GM23338 (cell line): ENCODE data around the gene PPP1R7.

Experiments
- CREB1 ChIP-seq: fragments of 250-450 bp; sonication (Bioruptor Pico); IDR thresholded peaks from 2 replicates; pipeline ENCODE4 v1.5.0; 2020; ENCODE audit warnings: low read depth, mild to moderate bottlenecking, moderate library complexity
- EZH2 ChIP-seq: fragments of 200-600 bp; sonication (generic); IDR thresholded peaks from one replicate; pipeline ENCODE4 v1.8.0; 2017; ENCODE audit warnings: antibody characterized with exemption, mild to moderate bottlenecking, low read depth; ENCODE audit not compliant: unreplicated experiment
- POLR2AphosphoS5 ChIP-seq: IDR thresholded peaks from 2 replicates; pipeline ENCODE4 v1.6.1; 2016; ENCODE audit warnings: antibody characterized with exemption, low read depth
- TF ChIP-seq, protein P1 (sequence below), 2 experiments: fragments of 200-600 bp in 1 of 2; sonication (generic) in 1 of 2; conservative IDR thresholded peaks; 2 replicates each; pipeline versions ENCODE4 v1.5.1 to v1.6.1; 2016 to 2017; ENCODE audit warnings: antibody characterized with exemption in 2 of 2, low read depth in 2 of 2, mild to moderate bottlenecking in 2 of 2, moderate library complexity in 1 of 2
- TF ChIP-seq, protein P2 (sequence below): IDR thresholded peaks from one replicate; pipeline ENCODE4 v1.6.1; 2018; ENCODE audit warnings: antibody characterized with exemption; ENCODE audit not compliant: unreplicated experiment
- TF ChIP-seq, protein P3 (sequence below): IDR thresholded peaks from 2 replicates; pipeline ENCODE4 v1.6.1; 2016; ENCODE audit warnings: antibody characterized with exemption

- TF ChIP-seq EZH2 (no peak), CREB1 (no peak), POLR2AphosphoS5 (no peak)
- TF ChIP-seq, protein P1, sequence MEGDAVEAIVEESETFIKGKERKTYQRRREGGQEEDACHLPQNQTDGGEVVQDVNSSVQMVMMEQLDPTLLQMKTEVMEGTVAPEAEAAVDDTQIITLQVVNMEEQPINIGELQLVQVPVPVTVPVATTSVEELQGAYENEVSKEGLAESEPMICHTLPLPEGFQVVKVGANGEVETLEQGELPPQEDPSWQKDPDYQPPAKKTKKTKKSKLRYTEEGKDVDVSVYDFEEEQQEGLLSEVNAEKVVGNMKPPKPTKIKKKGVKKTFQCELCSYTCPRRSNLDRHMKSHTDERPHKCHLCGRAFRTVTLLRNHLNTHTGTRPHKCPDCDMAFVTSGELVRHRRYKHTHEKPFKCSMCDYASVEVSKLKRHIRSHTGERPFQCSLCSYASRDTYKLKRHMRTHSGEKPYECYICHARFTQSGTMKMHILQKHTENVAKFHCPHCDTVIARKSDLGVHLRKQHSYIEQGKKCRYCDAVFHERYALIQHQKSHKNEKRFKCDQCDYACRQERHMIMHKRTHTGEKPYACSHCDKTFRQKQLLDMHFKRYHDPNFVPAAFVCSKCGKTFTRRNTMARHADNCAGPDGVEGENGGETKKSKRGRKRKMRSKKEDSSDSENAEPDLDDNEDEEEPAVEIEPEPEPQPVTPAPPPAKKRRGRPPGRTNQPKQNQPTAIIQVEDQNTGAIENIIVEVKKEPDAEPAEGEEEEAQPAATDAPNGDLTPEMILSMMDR (conservative IDR thresholded peaks at IDR 0.05; ENCODE audit: low read depth in 2 of 2), result no peak
- TF ChIP-seq, protein P2, sequence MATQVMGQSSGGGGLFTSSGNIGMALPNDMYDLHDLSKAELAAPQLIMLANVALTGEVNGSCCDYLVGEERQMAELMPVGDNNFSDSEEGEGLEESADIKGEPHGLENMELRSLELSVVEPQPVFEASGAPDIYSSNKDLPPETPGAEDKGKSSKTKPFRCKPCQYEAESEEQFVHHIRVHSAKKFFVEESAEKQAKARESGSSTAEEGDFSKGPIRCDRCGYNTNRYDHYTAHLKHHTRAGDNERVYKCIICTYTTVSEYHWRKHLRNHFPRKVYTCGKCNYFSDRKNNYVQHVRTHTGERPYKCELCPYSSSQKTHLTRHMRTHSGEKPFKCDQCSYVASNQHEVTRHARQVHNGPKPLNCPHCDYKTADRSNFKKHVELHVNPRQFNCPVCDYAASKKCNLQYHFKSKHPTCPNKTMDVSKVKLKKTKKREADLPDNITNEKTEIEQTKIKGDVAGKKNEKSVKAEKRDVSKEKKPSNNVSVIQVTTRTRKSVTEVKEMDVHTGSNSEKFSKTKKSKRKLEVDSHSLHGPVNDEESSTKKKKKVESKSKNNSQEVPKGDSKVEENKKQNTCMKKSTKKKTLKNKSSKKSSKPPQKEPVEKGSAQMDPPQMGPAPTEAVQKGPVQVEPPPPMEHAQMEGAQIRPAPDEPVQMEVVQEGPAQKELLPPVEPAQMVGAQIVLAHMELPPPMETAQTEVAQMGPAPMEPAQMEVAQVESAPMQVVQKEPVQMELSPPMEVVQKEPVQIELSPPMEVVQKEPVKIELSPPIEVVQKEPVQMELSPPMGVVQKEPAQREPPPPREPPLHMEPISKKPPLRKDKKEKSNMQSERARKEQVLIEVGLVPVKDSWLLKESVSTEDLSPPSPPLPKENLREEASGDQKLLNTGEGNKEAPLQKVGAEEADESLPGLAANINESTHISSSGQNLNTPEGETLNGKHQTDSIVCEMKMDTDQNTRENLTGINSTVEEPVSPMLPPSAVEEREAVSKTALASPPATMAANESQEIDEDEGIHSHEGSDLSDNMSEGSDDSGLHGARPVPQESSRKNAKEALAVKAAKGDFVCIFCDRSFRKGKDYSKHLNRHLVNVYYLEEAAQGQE, result no peak
- TF ChIP-seq, protein P3, sequence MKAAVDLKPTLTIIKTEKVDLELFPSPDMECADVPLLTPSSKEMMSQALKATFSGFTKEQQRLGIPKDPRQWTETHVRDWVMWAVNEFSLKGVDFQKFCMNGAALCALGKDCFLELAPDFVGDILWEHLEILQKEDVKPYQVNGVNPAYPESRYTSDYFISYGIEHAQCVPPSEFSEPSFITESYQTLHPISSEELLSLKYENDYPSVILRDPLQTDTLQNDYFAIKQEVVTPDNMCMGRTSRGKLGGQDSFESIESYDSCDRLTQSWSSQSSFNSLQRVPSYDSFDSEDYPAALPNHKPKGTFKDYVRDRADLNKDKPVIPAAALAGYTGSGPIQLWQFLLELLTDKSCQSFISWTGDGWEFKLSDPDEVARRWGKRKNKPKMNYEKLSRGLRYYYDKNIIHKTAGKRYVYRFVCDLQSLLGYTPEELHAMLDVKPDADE, result no peak
Measured at GRCh38 chr2:241230435-241230834, 80.2 kb downstream of the PPP1R7 start.
